ENCODE data around the gene ULBP1.
"Not testable (repeated sequence)": the region's sequence is repeated elsewhere in the genome, so short reads cannot be mapped to it uniquely, and the experiment has no call there.

ULBP1 gene

DNA sequence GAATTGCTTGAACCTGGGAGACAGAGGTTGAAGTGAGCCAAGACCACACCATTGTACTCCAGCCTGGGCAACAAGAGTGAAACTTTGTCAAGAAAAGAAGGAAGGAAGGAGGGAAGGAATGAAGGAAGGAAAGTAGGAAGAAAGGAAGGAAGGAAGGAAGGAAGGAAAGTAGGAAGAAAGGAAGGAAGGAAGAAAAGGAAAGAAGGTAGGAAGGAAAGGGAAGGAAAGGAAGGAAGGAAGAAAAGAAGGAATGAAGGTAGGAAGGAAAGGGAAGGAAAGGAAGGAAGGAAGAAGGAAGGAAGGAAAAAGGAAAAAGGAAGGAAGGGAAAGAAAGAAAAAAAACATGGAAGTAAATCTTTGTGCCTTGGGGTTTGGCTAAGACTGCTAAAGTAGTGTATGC lies 11.7 kb downstream of the ULBP1 start:
- DNase-seq (ENCODE audit: low read depth in 2 of 2): no peak

GRCh38 chr6:149977221-149977620 lies 13.5 kb downstream of the ULBP1 start:
- no peak for DNase-seq (ENCODE audit: low read depth in 2 of 2)

- no peak for DNase-seq (ENCODE audit: low read depth in 2 of 2)
Observed at GRCh38 chr6:149978610-149979009, 14.9 kb downstream of the ULBP1 start.

DNA sequence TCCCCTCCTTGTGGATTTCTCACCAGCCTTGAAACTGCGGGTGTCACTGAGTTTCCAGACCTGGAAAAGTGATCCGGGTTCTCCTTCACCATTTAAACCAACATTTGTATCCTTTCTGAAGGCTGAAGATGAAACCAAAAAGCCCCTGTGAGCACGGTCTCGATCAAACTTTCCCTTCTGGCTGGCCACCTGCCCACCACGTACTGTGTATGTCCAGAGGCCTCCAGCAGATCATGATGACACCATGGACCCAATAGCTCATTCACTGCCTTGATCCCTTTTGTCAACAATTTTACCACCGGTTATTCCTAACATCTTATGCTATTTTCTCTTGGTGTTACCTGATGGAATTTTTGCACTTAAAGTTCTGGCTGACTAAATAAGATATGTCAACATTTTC lies 15.6 kb downstream of the ULBP1 start:
- no peak for DNase-seq (ENCODE audit: low read depth in 2 of 2)

- no peak for DNase-seq (ENCODE audit: low read depth in 2 of 2)
Observed at GRCh38 chr6:149983145-149983544, 19.4 kb downstream of the ULBP1 start.

DNA sequence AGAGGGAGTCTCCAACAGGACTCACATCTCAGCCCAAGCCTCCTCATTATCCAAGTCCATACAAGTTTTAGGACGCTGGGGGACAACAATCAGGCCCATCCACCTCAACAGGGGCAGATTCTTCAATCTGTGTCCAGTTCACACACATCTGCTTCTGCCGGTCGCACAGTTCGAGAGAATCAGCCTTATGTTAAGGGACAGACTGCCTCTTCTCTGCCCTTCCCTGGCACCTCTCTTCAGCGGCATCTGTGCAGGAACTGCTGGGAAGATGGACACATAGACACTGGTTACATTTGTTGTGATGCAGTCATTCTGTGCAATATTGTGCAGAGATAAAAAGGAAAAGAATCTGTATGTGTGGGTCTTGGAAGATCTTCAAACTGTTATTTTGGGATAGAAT lies 21.0 kb downstream of the ULBP1 start:
- no peak for DNase-seq (ENCODE audit: low read depth in 2 of 2)

- no peak for DNase-seq (ENCODE audit: low read depth in 2 of 2)
Observed at GRCh38 chr6:149985481-149985937, 21.8 kb downstream of the ULBP1 start.

DNA sequence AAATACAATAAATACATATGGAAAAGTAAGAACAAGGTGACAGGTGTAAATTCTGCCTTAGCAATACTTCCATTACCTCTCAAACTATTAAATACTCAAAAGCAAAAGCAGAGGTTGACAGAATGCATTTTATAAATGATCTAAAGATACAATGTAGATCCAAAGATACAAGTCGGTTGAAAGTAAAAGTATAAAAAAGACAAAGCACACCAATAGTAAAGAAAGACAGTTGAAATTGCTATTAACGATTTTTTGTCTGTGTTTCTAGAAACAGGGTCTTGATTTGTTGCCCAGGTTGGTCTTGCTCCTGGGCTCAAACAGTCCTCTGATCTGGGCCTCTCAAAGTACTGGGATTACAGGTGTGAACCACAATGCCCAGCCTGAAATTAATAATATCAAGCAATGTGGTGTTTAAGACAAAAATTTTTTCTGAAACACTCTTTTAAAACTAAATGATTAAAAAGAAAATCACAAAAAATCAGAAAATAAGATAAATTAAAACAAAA lies 23.9 kb downstream of the ULBP1 start:
- DNase-seq (ENCODE audit: low read depth in 2 of 2): no peak

GRCh38 chr6:149988550-149989346 lies 25.0 kb downstream of the ULBP1 start:
- DNase-seq (ENCODE audit: low read depth in 2 of 2): no peak

DNA sequence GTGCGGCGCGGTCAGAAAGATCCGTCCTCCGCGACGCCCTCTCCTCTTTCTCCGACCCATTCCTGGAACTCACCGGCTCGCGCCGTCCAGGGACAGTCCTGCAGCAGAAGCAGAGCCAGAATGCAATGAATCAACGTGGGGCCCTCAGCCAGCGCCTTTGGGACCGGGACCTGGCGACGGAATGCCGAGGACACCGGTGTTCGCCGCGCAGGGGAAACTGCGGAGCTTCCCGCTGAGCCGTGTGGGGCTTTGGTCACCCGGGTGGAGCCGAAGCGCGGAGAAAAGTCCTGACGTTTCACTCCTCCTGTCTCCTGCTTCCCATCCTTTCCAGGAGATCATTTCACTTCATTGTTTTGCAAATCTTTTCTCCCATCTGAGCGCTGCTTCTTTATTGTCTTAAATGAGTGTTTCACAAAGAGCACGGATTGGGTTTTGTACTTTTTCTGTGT lies 26.5 kb downstream of the ULBP1 start:
- no peak for DNase-seq (ENCODE audit: low read depth in 2 of 2)

- DNase-seq (ENCODE audit: low read depth in 2 of 2): no peak
Observed at GRCh38 chr6:149990661-149991471, 27.1 kb downstream of the ULBP1 start.

- not testable (repeated sequence) for DNase-seq (ENCODE audit: low read depth in 2 of 2)
Observed at GRCh38 chr6:149991472-149991795, 27.7 kb downstream of the ULBP1 start.

DNA sequence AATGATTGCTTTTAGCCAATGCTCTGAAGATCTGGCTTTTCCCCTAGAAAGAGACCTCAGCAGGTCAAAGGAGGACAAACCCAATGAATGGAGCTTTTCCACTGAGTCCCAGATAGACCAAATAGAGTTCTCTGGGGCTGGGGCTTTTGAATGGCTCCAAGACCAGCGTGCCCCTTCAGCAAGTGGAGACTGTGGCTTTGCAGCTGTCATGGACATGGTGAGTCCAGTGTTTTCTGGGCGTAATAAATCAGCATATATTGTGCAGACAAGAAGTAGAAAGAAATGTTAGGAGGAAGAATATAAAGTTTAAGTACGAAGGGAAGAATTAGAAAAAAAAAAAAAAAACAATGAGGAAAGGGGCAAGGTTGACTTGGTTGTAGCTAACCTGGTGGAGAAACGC lies 28.1 kb downstream of the ULBP1 start:
- no peak for DNase-seq (ENCODE audit: low read depth in 2 of 2)

DNA sequence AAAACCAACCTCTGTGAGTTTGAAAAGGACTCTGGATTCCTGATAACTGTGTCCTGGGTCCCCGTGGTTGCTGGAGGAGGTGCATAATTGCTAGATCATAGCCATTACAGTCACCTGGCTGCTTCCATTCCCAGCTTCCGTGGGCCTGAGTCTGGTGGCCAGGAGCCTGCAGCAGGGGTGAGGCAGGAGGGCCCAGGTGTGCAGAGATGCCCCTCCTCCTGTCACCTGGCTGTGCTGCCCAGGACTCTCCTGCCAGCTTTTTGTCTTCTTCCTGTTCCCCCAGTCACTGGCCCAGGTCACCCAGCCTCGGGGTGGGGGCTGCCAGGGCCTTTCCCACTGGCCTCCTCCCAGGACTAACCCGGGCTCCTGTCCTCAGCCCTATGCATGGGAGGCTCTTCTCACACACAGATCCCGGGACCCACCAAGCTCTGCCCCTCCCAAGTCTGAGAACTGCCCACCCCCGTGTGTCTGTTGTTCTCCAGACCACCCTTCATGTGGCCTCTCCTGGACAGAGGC lies 31.6 kb downstream of the ULBP1 start:
- DNase-seq (ENCODE audit: low read depth in 2 of 2): no peak

GRCh38 chr6:149995971-149996370 lies 32.2 kb downstream of the ULBP1 start:
- no peak for DNase-seq (ENCODE audit: low read depth in 2 of 2)

DNA sequence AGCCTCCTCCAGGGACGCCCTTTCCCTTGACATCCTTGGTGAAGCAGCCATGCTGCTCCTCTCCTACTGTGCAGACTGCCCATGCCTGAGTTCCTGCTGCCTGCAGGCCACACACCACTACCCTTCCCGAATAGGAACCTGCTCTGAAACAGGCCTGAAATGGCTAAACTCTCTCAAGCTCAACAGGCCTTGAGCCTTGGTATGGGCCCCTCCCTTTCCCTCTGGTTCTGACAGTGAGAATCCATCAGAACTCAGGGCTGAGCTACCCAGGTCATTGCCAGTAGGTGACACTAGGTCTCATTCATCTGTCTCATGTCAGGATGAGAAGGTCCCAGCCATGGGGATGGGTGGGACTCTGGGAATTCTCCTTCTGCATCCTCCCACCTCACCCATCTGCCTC lies 35.9 kb downstream of the ULBP1 start:
- no peak for DNase-seq (ENCODE audit: low read depth in 2 of 2)

DNA sequence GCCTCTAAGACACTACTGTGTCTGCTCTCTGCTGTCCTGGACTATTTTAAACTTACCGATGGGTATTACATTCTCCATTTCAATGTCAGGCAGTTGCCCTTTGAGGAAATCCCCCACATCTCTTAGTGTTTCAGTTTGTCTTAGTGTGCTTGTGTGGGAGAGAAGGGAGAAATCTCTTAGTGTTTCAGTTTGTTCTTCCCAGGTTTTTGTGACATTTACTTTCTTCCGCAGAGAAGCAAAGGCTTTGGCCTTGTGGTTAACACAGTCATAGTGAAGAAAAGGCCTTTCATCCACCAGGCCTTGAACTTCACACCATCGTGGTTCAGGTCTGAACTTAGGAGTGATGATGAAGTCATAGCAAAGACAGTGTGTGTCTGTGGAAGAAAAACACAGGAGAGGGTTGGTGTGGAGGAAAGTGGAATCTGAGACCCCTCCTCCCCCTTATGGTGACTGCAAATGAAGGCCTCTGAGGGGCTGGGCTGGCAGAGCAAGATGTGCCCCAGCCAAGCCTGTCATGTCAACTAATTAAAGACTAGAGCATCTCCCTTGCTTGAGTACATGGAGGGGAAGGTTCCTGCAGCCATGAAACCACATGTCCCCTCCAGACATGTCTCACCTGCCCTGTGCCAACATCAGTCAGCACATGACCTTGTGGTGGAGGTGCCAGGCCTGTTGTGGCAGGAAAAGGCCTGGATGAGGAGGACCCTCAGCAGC lies 37.7 kb downstream of the ULBP1 start:
- DNase-seq (ENCODE audit: low read depth in 2 of 2): no peak

GRCh38 chr6:150002710-150003109 lies 39.0 kb downstream of the ULBP1 start:
- no peak for DNase-seq (ENCODE audit: low read depth in 2 of 2)

DNA sequence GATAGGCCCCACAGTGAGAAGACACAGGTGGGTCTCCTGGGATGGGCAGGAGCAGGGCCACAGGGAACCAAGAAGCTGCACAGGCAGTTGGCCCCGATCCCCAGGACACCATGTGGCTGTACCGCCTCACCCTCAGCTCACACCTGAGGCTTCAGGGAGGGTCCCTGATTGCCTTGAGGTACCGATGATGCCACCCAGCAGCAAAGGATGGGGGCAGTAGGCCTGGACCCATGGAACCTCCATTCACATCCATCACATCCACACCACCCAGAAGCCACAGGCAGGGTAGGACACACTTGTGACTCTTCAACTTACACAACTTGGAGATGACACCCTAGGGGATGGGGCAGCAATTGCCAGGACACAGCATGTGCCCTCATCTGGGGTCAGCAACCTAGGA lies 39.9 kb downstream of the ULBP1 start:
- DNase-seq (ENCODE audit: low read depth in 2 of 2): not testable (repeated sequence)

GRCh38 chr6:150004101-150004782 lies 40.5 kb downstream of the ULBP1 start:
- DNase-seq (ENCODE audit: low read depth in 2 of 2): no peak
